GM12878 (cell line): ENCODE results near the gene KNTC1.

Source experiments
- BCLAF1 ChIP-seq: fragments of 450-650 bp; IDR thresholded peaks from 2 replicates; pipeline ENCODE4 v1.6.1; 2017; ENCODE audit warnings: antibody characterized with exemption, mild to moderate bottlenecking, moderate library complexity
- BRCA1 ChIP-seq: IDR thresholded peaks from 2 replicates; pipeline ENCODE4 v1.6.1; 2011; ENCODE audit warnings: low read depth, low read length, improper control_type of control experiment
- CEBPB ChIP-seq, 2 experiments: fragments of 150-350 bp in 1 of 2; IDR thresholded peaks; 2 replicates each; pipeline ENCODE4 v1.6.1; 2012 to 2014; ENCODE audit warnings: low read depth in 2 of 2, low read length in 2 of 2, borderline replicate concordance in 1 of 2, inconsistent platforms in 1 of 2
- CTCF ChIP-seq, 3 experiments: IDR thresholded peaks in 2 of 3; conservative IDR thresholded peaks in 1 of 3; 2 replicates each; pipeline ENCODE4 v1.5.1; 2011; ENCODE audit warnings: low read depth in 3 of 3, low read length in 3 of 3, mild to moderate bottlenecking in 3 of 3, control low read depth in 2 of 3, moderate library complexity in 2 of 3, inconsistent platforms in 1 of 3, mixed read lengths in 1 of 3; ENCODE audit not compliant: control insufficient read depth in 2 of 3, insufficient read depth in 1 of 3; ENCODE audit errors: extremely low read depth in 1 of 3
- EZH2 ChIP-seq: IDR thresholded peaks from 2 replicates; pipeline ENCODE4 v1.6.1; 2012; ENCODE audit warnings: low read depth, mild to moderate bottlenecking, control low read depth, inconsistent platforms, low read length, borderline replicate concordance; ENCODE audit not compliant: control insufficient read depth
- POLR2AphosphoS5 ChIP-seq: IDR thresholded peaks from 2 replicates; pipeline ENCODE4 v1.6.1; 2011; ENCODE audit warnings: mild to moderate bottlenecking, low read length, inconsistent platforms
- TAF1 ChIP-seq: IDR thresholded peaks from 2 replicates; pipeline ENCODE4 v1.6.1; 2011; ENCODE audit warnings: mild to moderate bottlenecking, low read depth, low read length, borderline replicate concordance
- USF2 ChIP-seq: IDR thresholded peaks from 2 replicates; pipeline ENCODE4 v1.6.1; 2011; ENCODE audit warnings: low read depth, low read length, improper control_type of control experiment, borderline replicate concordance

GRCh38 chr12:122533856-122534255 lies 6.8 kb downstream of the KNTC1 start:
- TF ChIP-seq CEBPB (IDR thresholded peaks at IDR 0.05; ENCODE audit: borderline replicate concordance in 1 of 2, low read depth in 2 of 2, low read length in 2 of 2) (no peak), EZH2 (no peak), CTCF (IDR thresholded peaks at IDR 0.05 in 2 of 3, conservative IDR thresholded peaks at IDR 0.05 in 1 of 3; ENCODE audit: control insufficient read depth in 2 of 3, extremely low read depth in 1 of 3, insufficient read depth in 1 of 3, low read depth in 3 of 3, low read length in 3 of 3) (no peak), POLR2AphosphoS5 (no peak), BCLAF1 (no peak), BRCA1 (no peak), TAF1 (no peak), USF2 (no peak)
